ENCODE measurements around the gene LEPR.

- no peak for TF ChIP-seq CTCF (IDR thresholded peaks at IDR 0.05; ENCODE audit: low read depth, low read length)
- no peak for TF ChIP-seq EZH2phosphoT487 (IDR thresholded peaks at IDR 0.05; ENCODE audit: low read depth)
These were observed 22.4 kb upstream of the LEPR start for GRCh38 chr1:65398083-65398482.
